G401 (cell line): Measurements from ENCODE around the gene MAGI2. TPM values are rescaled to one million over a fixed set of nuclear protein-coding genes. Genes with fewer than 3 reads are reported as not detected.

Experiments used
- DNase-seq: peaks from one replicate; pipeline ENCODE4 v3.0.0-alpha.2; 2015; ENCODE audit warnings: low spot score
- in situ Hi-C: cut with HindIII; loops from 2 replicates; pipeline ENCODE4 v1.10.0; 2016; ENCODE audit warnings: low sequenced_read_pairs, mixed read lengths
- total RNA-seq: library from RNA; depleted of rRNA; stranded (reverse); fragments of >200 nt; shearing (Covaris generic); gene quantifications from 2 replicates; pipeline ENCODE4 v1.2.3, GENCODE V29; 2014

The MAGI2 gene
- total RNA-seq, 1 experiment from 2014 or later: not detected

DNA sequence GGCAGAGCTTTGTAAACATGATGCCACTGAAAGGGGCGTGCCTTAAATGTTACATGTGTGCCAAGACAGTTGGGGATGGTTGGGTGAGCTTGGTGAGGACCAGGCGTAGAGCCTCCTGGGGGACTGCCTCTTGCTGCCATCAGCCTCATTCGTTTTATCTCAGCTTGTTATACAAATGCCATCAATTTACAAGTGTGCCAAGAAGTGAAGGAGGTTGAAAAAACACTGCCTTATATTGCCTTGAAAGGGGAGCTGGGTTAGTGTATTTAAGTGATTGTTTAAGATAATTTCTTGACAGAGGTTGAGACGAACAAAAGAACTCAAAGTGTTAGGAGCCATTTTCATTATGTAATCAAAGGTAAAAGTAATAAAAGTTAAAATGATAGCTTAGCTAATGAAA is 1300.2 kb downstream of the MAGI2 start:
- in situ Hi-C loops: no loop called here
- no peak for DNase-seq

- in situ Hi-C loops: no loop called here
- DNase-seq: no peak
Observed at GRCh38 chr7:78151229-78151628, 1302.2 kb downstream of the MAGI2 start.

DNA sequence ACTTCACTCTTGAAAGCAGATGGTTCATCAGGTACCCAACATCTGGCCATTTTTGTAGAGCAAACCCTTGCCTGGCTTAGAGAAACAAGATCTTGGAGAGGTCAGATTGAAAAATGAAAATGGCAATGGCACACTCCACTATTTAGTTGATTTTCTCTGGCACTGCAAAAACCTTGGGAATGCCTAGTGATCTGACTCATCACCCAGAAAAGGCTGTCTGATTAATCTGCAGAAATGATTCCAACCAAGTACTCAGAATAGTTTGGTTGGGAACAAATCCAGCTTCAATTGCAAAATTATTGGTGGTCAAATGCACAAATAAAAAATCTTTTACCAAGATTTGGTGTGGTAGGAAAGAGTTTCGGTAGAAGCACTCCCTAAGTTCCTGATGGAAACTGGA is 1303.7 kb downstream of the MAGI2 start:
- in situ Hi-C loops: no loop called here
- DNase-seq: no peak

- no peak for DNase-seq
- in situ Hi-C loops: no loop called here
Observed at GRCh38 chr7:78148166-78148894, 1305.1 kb downstream of the MAGI2 start.

- in situ Hi-C loops: no loop called here
- no peak for DNase-seq
Observed at GRCh38 chr7:78146546-78146945, 1306.9 kb downstream of the MAGI2 start.

DNA sequence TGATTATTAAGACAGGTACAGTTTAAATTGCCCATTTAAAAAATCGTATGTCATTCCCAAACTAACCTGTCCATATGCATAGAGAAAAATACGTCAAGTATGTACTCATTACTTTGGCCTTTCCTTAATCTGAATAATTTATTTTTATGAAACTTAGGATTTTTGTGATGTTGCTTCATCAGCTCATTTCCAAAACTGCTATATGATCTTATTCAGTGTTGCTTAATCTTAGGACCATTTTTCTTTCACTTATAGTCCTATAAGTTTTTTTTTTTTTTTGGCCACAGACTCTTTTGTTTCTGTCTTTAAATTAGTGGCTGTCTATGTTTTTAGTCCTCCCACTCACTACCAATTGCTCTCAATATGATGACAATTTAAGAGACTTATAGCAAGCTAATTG is 1309.8 kb downstream of the MAGI2 start:
- no peak for DNase-seq
- in situ Hi-C loops: no loop called here

DNA sequence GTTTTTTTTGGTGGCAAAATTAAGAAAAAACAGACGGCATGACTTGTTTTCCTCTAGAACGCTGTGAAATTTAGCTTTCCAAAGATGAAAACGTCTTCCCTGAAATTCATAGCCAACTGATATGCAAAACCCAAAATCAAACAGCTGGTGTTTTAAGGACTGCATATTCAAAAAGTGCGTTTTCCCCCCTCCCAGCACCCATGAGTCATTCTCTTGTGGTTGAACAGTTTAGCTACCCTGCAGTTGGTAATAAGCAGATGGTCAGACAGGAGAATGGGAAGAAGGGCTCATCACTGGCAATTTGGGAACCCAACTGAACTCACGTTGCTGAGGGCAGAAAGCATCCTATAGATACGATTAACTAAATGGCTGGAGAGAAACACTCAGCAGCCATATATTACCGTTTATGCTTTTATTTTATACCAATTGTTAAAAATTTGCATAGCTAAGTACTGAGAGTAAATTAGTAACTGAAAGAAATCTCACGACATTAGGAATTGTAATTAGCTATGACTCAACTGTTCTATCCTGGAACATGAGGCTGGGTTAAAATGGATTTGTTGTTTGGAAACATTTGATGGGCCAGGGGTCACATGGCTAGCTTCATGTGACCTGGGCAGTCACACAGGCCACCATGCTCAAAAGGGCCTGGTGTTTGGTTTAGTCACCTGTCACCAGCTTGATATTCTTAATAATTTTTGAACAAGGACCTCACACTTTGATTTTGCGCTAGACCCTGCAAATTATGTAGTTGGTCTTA is 1311.8 kb downstream of the MAGI2 start:
- DNase-seq: peak; percentile 37
- in situ Hi-C loops: no loop called here

GRCh38 chr7:78140109-78140508 is 1313.4 kb downstream of the MAGI2 start:
- no peak for DNase-seq
- in situ Hi-C loops: no loop called here

- in situ Hi-C loops: no loop called here
- no peak for DNase-seq
Observed at GRCh38 chr7:78139335-78139734, 1314.1 kb downstream of the MAGI2 start.

DNA sequence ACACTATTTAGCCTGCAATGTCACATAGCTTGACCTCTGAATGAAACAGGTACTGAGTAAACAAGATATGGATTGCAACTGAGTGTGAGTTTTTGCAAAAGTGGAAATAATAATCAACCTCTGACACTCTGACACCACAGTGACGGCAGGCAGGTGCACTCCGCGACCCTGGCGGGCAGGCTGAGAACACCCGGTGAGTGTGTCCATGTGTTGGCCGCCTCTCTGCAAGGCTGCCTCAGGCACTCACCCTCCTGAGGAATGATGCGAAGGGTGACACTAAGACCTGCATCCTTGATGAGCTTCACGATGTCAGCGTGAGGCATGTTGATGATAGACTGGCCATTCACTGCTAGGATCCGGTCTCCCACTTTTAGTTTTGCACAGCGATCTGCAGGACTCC is 1318.7 kb downstream of the MAGI2 start:
- in situ Hi-C loops: no loop called here
- DNase-seq: no peak

DNA sequence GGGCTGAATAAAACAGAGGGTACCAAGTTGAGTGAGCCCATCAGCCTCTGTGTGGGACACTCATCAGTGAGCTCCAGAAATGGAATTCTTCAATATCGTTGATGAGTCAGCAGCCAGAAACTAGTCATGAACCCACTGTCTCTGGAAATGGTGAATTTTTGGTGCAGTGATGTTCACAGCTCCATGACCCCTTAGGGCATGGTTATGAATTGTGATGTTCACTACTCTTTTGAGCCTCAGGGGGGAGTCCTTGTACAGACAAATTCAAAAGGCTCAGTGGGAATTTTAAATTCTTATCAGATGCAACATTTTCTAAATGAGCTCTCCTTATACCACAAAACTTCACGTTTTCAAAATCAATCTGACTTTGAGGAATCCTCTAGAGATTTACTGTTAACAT is 1319.2 kb downstream of the MAGI2 start:
- no peak for DNase-seq
- in situ Hi-C loops: no loop called here

DNA sequence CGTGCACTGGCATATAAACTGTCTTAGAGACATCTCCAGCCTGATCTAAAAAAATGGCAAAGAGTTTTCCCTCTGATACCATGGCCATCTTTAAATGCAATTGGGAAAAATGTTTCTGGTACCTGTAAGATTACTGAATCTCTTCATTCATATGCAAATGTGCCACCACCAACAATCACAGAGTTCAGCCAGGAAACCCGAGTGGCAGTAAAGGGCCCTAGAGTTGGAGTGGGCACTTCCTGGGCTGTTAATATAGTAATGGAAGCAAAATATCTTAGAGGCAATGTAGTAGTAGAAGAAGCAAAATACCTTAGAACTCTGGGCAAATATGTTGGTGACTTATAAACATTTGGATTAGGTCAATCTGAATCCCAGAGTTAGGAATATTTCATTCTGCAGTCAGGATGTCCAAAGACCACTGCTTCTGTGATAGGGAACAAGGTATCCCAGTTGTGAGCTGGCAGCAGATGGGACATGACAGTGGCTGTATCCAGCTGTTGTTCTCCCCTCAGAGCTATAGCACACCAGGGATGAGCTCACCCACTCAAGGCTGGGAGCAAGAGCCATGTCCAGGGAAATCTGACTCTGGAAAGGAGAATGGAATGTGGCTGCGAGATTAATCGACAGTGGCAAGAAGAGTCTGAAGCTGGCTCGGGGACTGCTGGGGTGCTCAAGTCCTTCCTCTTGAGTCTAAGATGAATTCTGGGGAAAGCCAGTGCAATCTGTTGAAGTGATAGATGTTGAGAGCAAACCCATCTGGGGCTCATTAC is 1322.8 kb downstream of the MAGI2 start:
- no peak for DNase-seq
- in situ Hi-C loops: no loop called here

DNA sequence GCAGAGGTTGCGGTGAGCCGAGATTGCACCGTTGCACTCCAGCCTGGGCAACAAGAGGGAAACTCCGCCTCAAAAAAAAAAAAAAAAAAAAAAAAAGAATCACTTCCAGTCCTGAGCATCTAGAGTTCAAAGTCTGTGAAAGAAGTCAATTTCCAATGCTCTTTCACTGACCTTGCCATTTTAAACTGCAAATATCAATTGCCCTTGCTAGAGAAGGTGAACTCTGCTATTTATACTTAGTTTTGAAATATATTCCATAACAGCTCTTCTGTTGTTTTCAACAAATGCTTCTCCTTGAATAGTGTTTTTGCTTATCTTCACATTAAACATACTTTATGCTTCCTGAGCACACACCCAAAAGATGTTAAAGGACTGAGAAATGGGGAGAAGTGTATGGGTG is 1323.6 kb downstream of the MAGI2 start:
- in situ Hi-C loops: no loop called here
- DNase-seq: no peak

GRCh38 chr7:78127009-78127408 is 1326.5 kb downstream of the MAGI2 start:
- in situ Hi-C loops: no loop called here
- no peak for DNase-seq

- in situ Hi-C loops: no loop called here
Observed at GRCh38 chr7:78125884-78126283, 1327.6 kb downstream of the MAGI2 start.

DNA sequence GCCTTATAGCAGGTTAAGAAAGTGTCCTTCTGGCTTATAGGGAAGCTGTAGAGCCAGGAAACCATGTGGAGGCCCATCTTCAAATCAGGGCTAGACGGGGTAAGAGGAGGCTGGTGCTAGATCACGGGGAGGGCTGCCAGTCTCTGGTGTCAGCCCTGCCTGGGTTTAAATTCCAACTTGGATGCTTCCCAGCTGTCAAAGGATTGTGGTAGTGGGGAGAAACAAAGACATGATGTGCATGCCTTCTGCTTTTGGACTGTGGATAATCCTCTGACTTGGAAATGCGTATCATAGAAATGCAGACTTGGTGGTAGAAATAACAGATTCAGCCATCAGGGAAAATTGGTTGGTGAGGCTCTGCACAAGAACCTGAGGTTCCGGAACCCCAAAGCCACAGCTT is 1329.3 kb downstream of the MAGI2 start:
- in situ Hi-C loops: no loop called here

More at GRCh38 chr7:78125884-78126283, 1327.6 kb downstream of the MAGI2 start:
- DNase-seq: no peak

GRCh38 chr7:78121888-78122287 is 1331.6 kb downstream of the MAGI2 start:
- in situ Hi-C loops: no loop called here
- DNase-seq: no peak

More for the DNA sequence above, 1329.3 kb downstream of the MAGI2 start:
- DNase-seq: peak; percentile 37

GRCh38 chr7:78118470-78118869 is 1335.0 kb downstream of the MAGI2 start:
- DNase-seq: no peak
- in situ Hi-C loops: no loop called here

DNA sequence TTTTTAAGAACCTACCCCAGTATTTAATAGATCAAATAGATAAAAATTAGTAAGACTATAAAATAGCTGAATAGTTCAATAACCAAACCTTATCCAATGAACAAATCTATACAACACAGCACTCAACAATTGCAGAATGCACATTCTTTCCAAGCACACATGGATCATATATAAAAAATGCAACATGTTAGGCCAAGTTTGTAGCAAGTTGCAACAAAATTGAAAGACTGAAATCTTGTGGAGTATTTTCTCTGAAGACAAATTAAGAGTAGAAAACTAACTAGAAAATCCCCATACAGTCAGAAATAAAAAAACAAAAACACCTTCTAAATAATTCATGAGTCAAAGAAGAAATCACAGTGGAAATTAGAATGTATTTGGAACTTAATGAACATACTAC is 1337.6 kb downstream of the MAGI2 start:
- no peak for DNase-seq
- in situ Hi-C loops: no loop called here

GRCh38 chr7:78114993-78115392 is 1338.5 kb downstream of the MAGI2 start:
- no peak for DNase-seq
- in situ Hi-C loops: no loop called here
